HEK293T (cell line): ENCODE results near the gene SH2D1B.

Experiments used
- CTCF ChIA-PET: fragments of 350-600 bp; formaldehyde crosslinking; extraction: SDS; loops from one replicate; lab custom pipeline; 2021; ENCODE audit warnings: antibody characterized with exemption, inconsistent platforms; lab: Yijun Ruan, JAX
- POLR2A ChIA-PET: fragments of 350-600 bp; formaldehyde crosslinking; extraction: SDS; loops from one replicate; lab custom pipeline; 2020; ENCODE audit warnings: antibody characterized with exemption, inconsistent platforms; lab: Yijun Ruan, JAX
- DNase-seq: peaks from one replicate; pipeline ENCODE4 v3.0.0; 2012; ENCODE audit warnings: mixed read lengths; ENCODE audit errors: extremely low spot score
- ARNT ChIP-seq: fragments of 450-650 bp; IDR thresholded peaks from 2 replicates; pipeline ENCODE4 v1.6.1; 2017; ENCODE audit warnings: mild to moderate bottlenecking
- CTBP1 ChIP-seq: fragments of 450-650 bp; IDR thresholded peaks from 2 replicates; pipeline ENCODE4 v1.6.1; 2016; ENCODE audit warnings: borderline replicate concordance
- ELF4 ChIP-seq: fragments of 450-650 bp; IDR thresholded peaks from 2 replicates; pipeline ENCODE4 v1.6.1; 2017; ENCODE audit warnings: antibody characterized with exemption
- FOXA1 ChIP-seq: fragments of 450-650 bp; IDR thresholded peaks from 2 replicates; pipeline ENCODE4 v1.6.1; 2016; ENCODE audit warnings: mild to moderate bottlenecking
- FOXK2 ChIP-seq: fragments of 450-650 bp; IDR thresholded peaks from 2 replicates; pipeline ENCODE4 v1.6.1; 2016; ENCODE audit warnings: mild to moderate bottlenecking
- FOXM1 ChIP-seq: fragments of 450-650 bp; IDR thresholded peaks from 2 replicates; pipeline ENCODE4 v1.6.1; 2017; ENCODE audit warnings: mild to moderate bottlenecking, borderline replicate concordance
- L3MBTL2 ChIP-seq: fragments of 450-650 bp; conservative IDR thresholded peaks from 2 replicates; pipeline ENCODE4 v1.6.1; 2016; ENCODE audit warnings: mild to moderate bottlenecking
- LEF1 ChIP-seq: fragments of 450-650 bp; IDR thresholded peaks from 2 replicates; pipeline ENCODE4 v1.6.1; 2017; ENCODE audit warnings: mild to moderate bottlenecking, borderline replicate concordance
- NFRKB ChIP-seq: fragments of 450-650 bp; IDR thresholded peaks from 2 replicates; pipeline ENCODE4 v1.6.1; 2016; ENCODE audit warnings: mild to moderate bottlenecking, moderate library complexity
- SP1 ChIP-seq: fragments of 450-650 bp; IDR thresholded peaks from 2 replicates; pipeline ENCODE4 v1.6.1; 2017
- SUZ12 ChIP-seq: fragments of 450-650 bp; IDR thresholded peaks from 2 replicates; pipeline ENCODE4 v1.6.1; 2016; ENCODE audit warnings: mild to moderate bottlenecking
- TARDBP ChIP-seq: fragments of 450-650 bp; IDR thresholded peaks from 2 replicates; pipeline ENCODE4 v1.6.1; 2016
- ZNF384 ChIP-seq: fragments of 450-650 bp; IDR thresholded peaks from 2 replicates; pipeline ENCODE4 v1.6.1; 2016
- TF ChIP-seq, protein P1 (sequence below): fragments of 450-650 bp; IDR thresholded peaks from 2 replicates; pipeline ENCODE4 v1.6.1; 2016

SH2D1B gene

DNA sequence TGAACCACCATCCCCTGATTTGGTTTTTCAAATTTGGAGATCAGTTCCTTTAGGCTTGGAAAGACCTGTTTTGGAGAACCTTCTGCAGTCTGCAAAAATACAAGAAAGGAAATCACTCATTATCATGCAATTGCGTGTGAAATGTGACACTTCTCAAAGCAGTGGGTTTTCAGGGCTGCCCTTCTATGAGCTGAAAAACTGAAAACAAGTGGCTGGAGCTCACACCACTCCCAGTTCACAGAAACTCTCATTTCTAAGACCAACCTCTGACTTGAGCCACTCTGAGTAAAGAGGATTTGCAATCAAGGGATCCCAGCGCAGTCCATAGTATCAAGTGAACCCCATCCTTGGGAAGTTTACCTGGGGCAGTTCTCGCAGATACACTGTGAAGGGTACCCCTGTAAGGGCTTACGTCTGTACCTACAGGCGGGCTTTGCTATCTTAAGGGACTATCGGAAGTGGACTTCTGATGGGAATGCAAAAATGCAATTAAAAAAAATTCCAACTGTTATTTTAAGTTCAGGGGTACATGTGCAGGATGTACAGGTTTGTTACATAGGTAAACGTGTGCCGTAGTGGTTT lies 12.8 kb downstream of the SH2D1B start:
- CTCF ChIA-PET, result interaction anchor here (0.6 to 0.8 kb wide), 3 partner anchors 8 to 47 kb away, joined by 3 to 8 read pairs (median 3); no protein-coding TSS in a partner anchor
- TF ChIP-seq LEF1 (no peak), CTBP1 (no peak), ELF4 (no peak), NFRKB (no peak), SUZ12 (no peak), FOXK2 (no peak), ZNF384 (no peak), FOXM1 (no peak), TARDBP (no peak), FOXA1 (no peak), ARNT (no peak), L3MBTL2 (no peak)
- TF ChIP-seq, protein P1, sequence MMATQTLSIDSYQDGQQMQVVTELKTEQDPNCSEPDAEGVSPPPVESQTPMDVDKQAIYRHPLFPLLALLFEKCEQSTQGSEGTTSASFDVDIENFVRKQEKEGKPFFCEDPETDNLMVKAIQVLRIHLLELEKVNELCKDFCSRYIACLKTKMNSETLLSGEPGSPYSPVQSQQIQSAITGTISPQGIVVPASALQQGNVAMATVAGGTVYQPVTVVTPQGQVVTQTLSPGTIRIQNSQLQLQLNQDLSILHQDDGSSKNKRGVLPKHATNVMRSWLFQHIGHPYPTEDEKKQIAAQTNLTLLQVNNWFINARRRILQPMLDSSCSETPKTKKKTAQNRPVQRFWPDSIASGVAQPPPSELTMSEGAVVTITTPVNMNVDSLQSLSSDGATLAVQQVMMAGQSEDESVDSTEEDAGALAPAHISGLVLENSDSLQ, result no peak
- no peak for DNase-seq
- POLR2A ChIA-PET, result no interaction called here

DNA sequence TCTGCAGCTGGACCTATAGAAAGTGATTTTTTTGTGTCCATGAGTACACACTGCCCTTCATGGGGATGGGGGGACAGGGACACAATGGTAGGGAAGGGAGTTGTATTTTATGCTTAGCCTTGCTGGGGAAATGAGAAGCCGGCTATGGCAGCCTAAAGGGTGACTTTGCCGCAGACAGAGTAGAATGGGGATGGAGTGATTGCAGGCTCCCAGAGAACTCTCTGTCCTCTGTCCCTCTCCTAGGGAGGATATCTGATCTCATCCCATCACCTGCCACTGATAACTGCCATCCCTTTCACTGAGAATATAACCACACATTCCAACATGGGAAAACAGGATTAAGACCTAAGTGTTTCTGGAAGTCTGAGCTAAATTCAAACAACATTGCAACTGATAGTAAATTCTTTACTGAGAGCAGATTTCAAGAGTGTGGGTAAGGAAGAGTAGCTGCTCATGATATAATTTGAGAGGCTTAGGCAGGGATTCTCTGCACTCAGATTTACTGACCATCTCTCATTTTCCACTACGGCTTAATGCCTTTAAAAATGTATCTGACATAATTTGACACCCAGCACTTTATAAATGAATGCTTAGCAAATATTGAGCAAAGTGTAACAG lies 13.9 kb downstream of the SH2D1B start:
- ChIA-PET CTCF (interaction anchor here (0.9 kb wide), 1 partner anchor 329 kb away, joined by 5 read pairs; no protein-coding TSS in a partner anchor), POLR2A (no interaction called here)
- no peak for DNase-seq
- no peak for TF ChIP-seq CTBP1
- no peak for TF ChIP-seq SP1
- no peak for TF ChIP-seq FOXA1

DNA sequence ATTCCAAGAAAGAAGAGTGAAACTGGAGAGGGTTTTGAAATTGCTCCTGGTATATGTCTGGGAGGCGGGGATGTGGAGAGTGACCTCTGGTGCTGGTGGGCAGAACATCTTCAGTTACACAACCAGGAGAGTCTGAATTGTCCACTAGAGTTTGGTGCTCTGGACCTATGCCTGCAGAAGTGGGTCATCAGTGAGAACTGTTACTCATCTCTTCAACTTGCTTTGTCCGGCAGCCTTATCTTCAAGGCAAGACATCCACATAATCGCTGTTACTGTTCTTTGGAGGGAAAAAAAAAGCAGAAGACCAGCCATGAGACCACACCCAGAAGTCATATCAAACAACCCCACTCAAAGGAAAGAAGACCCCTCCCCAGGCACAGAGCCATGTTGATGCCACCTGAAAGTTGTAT lies 14.9 kb downstream of the SH2D1B start:
- ChIA-PET POLR2A (no interaction called here), CTCF (interaction anchor here (0.9 kb wide), 1 partner anchor 328 kb away, joined by 5 read pairs; no protein-coding TSS in a partner anchor)
- no peak for DNase-seq
- TF ChIP-seq, protein P1, result no peak
- no peak for TF ChIP-seq ARNT
- no peak for TF ChIP-seq CTBP1
- TF ChIP-seq ELF4, result no peak

DNA sequence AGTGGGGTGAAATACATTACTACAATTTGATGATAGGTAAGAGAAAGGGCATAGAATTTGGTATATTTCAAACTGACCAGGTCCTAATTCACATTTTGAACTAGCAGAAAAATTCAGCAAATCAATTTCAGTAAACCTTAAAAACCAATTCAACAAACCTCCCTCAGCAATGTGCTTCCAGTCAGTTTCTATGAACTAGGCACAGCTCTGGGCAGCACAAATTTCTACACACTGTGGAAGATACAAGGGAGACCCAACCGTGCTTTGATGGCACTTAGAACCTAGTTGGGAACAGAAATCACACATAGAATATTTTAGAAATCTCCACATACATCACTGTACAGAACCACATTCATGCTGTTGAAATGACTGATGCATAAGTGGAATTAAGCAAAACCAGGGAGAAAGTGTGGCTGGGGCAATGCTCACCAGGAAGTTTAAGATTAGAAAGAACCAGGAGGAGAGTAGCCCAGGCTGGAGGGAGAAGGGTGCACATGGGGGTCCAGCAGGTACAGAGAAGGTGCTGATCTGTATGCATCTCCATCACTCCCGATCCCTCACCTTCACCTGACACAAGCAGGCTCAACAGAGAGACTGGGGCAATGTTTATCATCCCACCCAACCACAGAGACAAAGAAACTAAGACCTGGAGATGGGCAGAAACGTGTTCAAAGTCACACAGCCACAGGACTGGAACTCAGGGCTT lies 15.6 kb downstream of the SH2D1B start:
- no peak for TF ChIP-seq SP1
- TF ChIP-seq LEF1, result no peak
- TF ChIP-seq FOXM1, result no peak
- TF ChIP-seq SUZ12, result no peak
- TF ChIP-seq L3MBTL2, result no peak
- TF ChIP-seq ARNT, result no peak
- TF ChIP-seq, protein P1, result no peak
- no peak for TF ChIP-seq FOXK2
- no peak for DNase-seq
- CTCF ChIA-PET, result no interaction called here
- POLR2A ChIA-PET, result no interaction called here

DNA sequence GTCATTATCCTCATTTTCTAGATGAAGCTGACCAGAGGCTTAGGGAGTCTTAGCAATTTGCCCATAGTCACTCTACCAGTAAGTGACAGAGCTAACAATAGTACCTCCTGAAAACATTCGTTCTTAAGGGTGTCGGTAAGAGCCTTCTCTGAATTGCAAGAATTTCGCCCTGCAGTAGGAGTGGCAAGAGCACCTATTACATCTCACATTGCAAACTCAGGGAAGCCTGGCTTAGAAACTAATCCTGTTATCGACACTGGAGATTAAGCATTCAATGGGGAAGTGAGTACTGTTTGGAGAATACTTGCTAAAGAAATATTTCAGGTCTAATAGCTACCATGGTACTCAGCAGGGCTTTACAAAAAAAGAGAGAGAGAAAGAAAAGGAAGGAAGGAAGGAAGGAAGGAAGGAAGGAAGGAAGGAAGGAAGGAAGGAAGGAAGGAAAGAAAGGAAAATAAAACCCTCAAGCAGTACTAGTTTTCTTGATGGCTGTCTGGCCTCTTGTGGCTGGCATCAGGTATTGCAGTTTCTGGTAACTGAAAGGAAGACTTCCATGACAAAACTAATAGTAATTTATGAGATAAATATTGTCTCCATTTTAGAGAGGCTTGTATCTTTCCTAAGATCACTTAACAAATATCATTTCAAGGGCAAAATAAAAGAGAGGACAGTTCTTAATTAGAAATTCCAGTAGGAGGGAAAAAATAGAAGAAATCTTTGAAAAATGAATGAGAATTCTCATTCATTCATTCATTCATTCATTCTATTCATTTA lies 20.0 kb downstream of the SH2D1B start:
- TF ChIP-seq SP1, result no peak
- TF ChIP-seq, protein P1, result peak; percentile 52
- DNase-seq, result peak; percentile 63
- POLR2A ChIA-PET, result no interaction called here
- CTCF ChIA-PET, result interaction anchor here (0.8 kb wide), 1 partner anchor 26 kb away, joined by 4 read pairs; no protein-coding TSS in a partner anchor
